HS-27A (cell line): ENCODE results near the gene TCF19.

Experiments
- DNase-seq: peaks from one replicate; pipeline ENCODE4 v3.0.0-alpha.2; 2012; ENCODE audit warnings: low read depth, missing footprints

TCF19 gene

DNA sequence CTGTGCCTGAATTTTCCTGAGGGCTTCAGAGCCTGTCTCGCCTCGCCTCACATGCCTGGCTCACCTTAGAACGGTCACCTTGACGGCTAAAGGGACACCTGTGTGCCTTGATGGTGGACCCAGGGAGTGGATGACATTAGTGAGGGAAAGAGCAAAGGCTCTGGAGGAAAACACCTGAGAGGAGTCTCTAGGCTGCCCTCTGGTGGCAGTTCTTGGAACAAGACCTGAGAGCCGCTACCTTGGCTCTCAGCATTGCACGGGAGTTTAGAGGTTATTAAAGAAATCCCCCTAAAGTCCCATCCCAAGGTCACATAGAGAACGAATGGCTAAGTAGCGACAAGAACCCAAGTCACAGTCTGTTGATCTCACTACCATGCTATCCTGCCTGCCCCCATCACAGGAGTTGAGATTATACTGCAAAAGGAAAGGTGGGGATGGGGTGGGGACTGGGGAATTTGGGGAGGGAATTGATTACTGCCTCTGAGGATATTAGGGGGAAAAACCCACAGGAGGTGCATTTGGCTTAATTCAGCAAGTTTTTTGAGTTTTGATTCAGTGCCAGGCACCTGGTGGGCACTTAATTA is 30.2 kb upstream of the TCF19 start:
- peak; percentile 26 for DNase-seq

DNA sequence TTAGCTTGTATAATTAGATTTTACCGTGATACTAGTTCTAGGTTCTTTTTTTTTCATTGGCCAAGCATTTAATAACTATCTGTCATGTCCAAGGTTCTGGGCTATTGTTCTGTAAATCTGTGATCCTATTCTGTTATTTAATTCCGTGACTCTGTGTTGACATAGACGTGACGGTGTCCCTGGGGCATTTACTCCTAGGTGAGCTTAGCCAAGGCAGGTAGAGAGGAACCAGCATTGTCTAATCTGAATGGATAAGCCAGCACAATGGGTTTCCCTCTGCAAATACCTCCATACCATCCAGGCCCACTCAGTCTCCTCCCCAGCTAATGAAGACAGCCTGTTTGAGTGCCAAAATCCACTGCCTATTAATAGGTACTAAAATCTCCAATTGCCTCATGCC is 29.3 kb upstream of the TCF19 start:
- DNase-seq, result no peak

- no peak for DNase-seq
These were observed 27.6 kb upstream of the TCF19 start for GRCh38 chr6:31130751-31131150.

DNA sequence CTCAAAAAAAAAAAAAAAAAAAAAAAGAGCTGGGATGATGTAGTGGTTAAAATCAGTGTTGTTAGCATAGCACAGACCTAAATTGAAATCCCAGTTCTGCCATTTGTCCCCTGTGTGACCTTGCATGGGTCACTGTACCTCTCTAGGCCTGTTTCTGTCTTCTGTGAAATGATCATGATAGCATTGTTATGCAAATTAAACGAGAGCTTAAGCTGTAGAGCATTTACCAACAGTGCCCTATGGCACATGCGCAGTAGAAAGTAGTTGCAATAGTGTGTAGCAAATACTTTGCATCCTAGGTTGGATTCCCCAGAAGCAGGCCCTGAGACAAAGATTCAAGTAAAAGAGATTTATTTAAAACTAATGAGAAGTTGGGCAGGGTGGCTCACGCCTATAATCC is 26.8 kb upstream of the TCF19 start:
- DNase-seq, result no peak

GRCh38 chr6:31132806-31133205 is 25.6 kb upstream of the TCF19 start:
- DNase-seq, result no peak

GRCh38 chr6:31135710-31136109 is 22.7 kb upstream of the TCF19 start:
- no peak for DNase-seq

DNA sequence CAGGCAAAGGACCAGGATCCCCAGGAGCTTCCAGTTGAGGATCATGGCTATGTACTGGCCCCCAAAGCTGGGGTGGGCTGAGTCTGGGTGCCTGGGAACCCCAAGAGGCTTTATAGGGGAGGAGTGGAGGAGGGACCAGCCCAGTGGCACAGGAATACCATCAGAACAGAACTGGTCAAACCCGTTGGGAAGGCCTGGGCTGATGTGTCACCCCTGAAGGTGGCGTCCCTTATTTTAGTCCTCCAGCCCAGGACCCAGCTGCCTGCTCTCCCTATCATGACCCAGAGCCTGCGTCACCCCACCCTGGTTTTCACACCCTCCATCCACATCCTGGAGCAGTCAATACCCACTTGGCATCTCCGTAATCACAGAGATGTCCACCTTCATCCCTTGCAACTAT is 19.4 kb upstream of the TCF19 start, which contains the start of gene PSORS1C2:
TSS of gene PSORS1C2 (minus strand) at position 85 of the 400 bp plus-strand sequence. CDS start at position 45, 40 bp downstream.
- no peak for DNase-seq

DNA sequence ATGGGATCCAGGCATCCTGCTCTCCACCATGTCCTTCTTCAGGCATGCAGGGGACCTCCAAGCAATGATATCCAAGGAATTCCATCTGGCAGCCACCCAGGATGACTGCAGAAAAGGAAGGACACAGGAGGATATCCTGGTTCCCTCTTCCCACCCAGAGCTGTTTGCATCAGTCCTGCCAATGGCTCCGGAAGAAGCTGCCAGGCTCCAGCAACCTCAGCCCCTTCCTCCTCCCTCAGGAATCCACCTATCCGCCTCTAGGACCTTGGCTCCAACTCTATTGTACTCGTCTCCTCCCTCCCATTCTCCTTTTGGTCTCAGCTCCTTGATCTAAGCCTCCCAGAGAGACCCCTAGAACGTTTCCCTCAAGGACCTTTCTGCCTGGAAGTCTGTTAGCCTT is 18.8 kb upstream of the TCF19 start:
- no peak for DNase-seq

GRCh38 chr6:31140643-31141042 is 17.7 kb upstream of the TCF19 start:
- DNase-seq, result no peak

- no peak for DNase-seq
These were observed 16.0 kb upstream of the TCF19 start for GRCh38 chr6:31142361-31142761.

DNA sequence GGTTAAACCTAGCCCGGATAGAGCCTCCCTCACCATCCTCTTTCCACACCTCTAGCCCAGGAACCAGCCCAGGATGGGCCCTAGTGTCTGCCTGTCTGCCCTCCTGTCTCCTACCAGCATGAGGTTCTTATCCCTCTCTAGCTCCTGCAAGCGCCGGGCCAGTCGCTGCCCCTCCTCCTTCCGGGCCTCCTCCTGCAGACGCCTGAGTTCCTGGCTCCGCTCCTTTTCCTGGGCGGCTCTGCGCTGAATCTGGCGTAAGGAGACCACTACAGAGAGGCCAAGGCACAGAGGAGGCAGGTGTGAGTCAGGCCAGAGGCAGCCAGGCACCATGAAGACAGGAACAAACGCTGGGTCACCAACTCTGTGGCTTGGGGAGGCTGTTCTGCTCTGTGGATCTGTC is 15.2 kb upstream of the TCF19 start:
- no peak for DNase-seq

- no peak for DNase-seq
These were observed 14.0 kb upstream of the TCF19 start for GRCh38 chr6:31144296-31144969.

GRCh38 chr6:31144970-31145340 is 13.4 kb upstream of the TCF19 start:
- no peak for DNase-seq

DNA sequence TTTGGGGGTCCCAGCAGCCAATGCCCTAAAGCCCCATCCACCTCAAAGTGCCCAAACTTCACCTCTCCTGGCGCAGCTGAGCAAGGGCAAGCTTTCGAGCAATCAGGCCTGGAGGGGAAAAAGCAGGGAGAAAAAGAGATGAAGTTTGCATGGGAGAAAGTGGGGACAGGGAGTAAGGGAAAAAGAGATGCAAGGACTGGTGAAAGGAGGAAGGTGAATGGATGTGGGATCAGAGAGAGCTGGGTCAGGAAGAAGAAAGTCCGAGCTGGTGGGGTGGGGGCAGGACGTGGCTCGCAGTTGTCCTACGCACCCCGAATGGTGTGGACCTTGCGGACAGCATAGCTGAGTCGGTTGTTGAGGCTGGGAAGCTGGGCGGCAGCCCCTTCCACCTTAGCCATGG is 13.0 kb upstream of the TCF19 start:
- no peak for DNase-seq

DNA sequence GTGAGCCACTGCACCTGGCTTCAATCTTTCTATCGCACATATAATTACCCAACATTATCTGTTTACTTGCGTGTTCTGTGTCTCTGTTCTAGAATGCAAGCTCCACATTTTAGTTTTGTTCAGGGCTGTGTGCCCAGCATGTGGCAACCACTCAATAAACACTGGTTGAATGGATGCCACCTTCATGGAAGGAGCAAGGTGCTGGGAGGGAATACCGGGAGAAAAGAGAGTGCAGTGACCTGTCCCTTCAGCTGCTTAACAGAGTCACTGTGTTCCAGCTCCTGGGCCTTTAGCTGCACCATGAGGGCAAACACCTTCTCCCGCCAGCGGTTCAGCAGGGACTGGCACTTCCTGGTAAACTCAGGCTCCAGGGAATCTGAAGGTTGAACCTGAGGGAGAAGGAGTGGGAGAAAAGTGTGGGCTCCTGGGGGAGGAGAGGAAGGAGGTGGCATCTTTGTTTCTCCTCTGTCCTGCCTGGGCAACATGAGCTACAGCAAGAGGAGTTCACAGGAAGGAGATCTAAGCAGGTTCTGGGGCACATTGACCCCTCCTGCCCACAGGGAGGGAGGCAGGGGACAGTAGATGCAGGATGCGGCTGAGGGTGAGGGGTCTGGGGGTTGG is 8.5 kb upstream of the TCF19 start:
- DNase-seq, result no peak

DNA sequence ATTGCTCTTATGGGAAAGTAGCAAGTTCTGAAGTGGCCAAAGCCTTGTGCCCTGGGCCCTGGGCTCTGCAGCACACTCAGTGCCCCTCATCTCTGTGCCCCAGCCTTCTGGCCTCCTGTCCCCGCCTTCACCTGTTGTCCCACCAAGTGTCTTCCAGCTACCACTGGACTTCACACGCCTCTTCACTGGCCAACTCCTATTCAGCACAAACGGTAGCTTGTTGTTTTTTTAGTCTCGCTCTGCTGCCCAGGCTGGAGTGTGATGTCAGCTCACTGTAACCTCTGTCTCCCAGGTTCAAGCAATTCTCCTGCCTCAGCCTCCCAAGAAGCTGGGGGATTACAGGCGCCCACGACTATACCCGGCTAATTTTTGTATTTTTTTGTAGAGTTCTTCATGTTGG is 5.6 kb upstream of the TCF19 start:
- no peak for DNase-seq

GRCh38 chr6:31154436-31154835 is 4.0 kb upstream of the TCF19 start:
- no peak for DNase-seq

DNA sequence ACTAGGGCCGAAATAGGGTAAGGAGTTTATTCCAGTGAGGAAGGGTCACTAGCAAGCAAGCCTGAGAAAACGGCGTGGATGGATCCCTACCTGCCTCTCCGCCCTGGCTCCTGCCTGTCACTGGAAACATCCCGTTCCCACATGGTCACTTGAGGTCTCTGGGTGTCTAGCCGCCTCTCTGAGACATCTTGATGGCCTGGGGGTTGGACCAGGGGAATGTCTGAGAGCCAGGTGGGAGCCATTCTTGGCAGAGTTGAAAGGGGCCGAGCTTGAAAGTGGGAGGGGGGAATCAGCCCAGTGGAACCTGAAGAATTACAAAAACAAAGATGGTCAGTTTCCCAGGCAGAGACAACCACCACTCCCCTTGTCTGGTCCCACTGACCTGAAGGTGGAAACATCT is 1.7 kb upstream of the TCF19 start:
- DNase-seq, result no peak

DNA sequence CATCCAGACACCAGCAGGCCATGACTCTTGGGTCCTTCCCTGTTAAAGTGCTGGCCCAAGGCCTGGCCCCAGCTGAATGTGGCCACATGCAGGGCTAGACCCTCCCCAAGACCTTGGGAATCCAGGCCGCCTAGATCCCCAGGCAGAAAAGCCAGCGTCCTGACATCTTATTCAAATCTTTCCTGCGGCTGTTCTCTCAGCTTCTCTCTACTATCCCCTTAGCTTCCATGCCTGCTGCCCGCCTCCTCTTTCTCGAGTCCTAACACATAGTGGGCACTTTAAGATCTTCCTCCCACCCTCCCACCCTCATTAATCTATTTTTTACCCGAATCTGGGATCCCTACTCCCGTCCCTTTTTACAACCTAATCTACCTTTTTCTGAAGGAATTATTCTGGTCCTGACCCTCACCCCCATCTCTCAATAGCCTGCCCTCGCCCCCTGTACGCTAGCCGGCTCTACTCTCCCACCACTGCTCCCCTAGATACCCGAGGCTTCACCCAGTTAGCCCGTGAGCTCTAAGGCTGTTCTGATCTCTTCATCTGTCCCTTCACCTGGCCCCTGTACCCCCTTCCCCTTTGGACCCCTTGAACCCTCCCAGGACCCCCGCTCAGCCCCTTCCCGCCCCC is 763 bp upstream of the TCF19 start, which contains the start of gene CCHCR1:
TSS of gene CCHCR1 (minus strand) at position 290 of the 627 bp plus-strand sequence. CDS start at position 88, 202 bp downstream.
- no peak for DNase-seq

DNA sequence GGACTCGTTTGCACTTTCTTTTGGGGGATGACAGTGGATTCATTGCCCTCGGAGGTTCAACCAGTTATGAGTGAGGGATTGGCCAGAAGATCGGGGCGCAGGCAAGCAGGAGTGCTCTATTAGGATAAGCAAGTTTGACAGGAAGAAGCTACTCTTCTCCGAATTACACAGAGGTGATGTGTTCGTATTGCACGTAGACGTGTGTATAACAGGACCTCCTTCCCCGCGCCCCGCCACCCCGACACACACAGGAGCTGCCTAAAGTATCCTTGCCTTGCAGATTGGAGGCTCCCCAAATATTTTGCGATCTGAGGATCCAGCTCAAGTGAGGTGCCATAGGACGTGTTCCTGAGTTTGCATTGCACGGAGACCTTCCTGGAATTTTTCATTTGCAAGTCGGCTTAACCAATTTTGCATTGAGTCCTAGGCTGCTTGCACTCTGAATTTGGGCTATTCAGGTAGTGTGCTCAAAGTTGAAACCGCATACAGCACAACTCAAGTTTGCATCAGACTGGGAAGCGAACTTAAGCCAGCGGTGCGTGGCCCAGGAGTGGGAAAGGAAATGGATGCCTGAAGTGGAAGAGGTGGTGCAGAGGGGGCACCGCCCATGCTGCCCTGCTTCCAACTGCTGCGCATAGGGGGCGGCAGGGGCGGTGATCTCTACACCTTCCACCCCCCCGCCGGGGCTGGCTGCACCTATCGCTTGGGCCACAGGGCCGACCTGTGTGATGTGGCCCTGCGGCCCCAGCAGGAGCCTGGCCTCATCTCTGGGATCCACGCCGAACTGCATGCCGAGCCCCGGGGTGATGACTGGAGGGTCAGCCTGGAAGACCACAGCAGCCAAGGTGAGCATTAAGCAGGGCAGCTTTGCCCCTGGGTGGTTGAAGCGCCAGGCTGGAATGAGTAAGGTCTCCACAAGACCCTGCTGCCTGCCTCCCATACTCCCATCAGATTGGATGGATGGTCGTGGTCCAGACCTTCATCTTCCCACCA is 770 bp downstream of the TCF19 start:
- DNase-seq, result no peak

- no peak for DNase-seq
These were observed 3.1 kb downstream of the TCF19 start for GRCh38 chr6:31161216-31162126.
